Activated gamma-delta T cell treated with Interleukin-2 at 50 U/mL for 16 hours (primary cell): ENCODE measurements around the gene ACTMAP.
"Not testable (repeated sequence)": the region's sequence is repeated elsewhere in the genome, so short reads cannot be mapped to it uniquely, and the experiment has no call there.

Source experiments
- DNase-seq: peaks from one replicate; pipeline ENCODE4 v3.0.0-alpha.2; 2020

ACTMAP gene

DNA sequence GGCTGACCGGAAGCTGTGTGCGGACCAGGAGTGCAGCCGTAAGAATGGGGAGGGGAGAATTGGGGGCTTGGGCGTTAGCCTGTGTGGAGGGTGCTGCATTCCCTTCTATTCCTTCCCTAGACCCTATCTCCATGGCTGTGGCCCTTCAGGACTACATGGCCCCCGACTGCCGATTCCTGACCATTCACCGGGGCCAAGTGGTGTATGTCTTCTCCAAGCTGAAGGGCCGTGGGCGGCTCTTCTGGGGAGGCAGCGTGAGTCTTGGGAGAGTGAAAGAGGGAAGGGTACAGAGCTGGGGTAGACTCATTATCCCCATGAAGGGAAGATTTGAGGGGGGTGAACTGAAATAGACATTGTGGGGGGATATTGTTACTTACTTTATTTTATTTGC lies 25.4 kb upstream of the ACTMAP start:
- no peak for DNase-seq

DNA sequence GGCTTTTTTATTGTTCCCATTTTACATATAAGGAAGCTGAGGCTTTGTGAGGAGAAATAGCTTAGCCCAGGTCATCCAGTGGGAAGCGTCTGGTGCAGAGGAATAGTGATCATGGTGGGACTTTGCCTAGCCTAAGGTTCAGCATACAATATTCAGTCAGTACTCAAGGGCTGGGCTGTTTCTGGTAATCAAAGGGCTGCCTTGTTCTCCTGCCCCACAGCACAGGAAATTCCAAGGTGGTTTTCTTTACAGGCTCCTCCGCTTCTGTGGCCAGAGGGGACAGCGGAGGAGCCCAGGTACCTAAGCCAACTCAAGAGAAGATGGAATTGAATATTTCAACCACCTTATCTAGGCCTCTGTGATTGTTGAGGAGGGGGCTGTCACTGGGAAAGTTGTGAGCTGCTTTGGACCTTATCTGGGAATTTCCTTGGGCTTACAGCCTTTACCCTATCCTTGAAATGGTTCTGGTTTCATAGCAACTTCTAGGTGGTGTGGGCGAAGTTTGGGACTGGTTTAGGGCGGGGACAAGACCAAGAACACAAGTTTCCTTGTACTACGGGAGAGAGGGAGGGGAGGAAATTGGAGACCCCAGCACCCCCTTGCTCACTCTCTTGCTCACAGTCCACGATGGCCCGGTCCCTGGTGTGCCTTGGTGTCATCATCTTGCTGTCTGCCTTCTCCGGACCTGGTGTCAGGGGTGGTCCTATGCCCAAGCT lies 24.8 kb upstream of the ACTMAP start, which contains the start of gene MIA:
TSS of gene MIA (plus strand) at position 606 of the 716 bp plus-strand sequence. CDS start at position 628, 22 bp downstream.
- no peak for DNase-seq

DNA sequence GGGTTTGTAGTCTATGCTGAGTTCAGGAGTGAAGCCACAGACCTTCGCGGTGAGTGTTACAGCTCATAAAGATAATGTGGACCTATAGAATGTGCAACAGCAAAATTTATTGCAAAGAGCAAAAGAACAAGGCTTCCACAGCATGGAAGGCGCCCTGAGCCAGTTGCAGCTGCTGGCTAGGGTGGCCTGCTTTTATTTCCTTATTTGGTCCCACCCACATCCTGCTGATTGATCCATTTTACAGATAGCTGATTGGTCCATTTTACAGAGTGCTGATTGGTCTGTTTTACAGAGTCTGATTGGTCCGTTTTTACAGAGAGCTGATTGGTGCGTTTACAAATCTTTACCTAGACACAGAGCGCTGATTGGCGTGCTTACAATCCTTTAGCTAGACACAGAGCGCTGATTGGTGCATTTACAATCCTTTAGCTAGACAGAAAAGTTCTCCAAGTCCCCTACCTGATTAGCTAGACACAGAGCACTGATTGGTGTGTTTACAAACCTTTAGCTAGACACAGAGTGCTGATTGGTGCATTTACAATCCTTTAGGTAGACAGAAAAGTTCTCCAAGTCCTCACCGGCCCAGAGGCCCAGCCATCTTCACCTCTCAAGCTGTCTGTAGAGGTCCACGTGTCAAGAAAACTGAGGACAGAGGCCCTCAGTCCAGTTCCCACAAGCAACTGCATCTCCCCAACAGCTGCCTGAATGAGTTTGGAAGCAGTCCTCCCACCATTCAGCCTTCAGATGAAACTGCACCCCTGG lies 21.0 kb upstream of the ACTMAP start:
- DNase-seq = not testable (repeated sequence)

DNA sequence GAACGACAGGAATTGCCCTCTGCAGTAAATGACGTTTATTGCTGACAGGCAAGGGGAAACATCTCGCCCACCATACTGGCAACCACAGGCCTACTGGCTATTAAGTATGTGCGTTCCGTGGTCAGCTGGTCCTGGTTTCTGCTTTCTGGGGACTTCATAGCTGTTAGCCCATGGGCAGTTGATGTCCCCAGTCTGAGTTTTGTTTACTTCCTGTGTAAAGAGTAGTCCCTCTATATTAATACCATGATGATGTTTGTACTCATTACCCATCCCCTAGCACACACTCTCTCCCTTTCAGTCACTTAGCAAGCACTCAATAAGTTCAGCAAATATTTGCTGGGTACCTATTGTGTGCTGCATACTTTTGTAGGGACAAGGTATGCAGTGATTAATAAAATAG lies 18.6 kb upstream of the ACTMAP start:
- no peak for DNase-seq

DNA sequence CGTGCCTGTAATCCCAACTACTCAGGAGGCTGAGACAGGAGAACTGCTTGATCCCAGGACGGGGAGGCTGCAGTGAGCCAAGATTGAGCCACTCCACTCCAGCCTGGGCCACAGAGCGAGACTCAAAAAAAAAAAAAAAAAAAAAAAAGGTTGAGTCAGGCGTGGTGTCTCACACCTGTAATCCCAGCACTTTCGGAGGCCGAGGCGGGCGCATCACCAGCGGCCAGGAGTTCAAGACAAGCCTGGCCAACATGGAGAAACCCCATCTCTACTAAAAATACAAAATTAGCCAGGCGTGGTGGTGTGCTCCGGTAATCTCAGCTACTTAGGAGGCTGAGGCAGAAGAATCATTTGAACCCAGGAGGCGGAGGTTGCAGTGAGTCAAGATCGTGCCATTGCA lies 16.1 kb upstream of the ACTMAP start:
- DNase-seq = not testable (repeated sequence)

DNA sequence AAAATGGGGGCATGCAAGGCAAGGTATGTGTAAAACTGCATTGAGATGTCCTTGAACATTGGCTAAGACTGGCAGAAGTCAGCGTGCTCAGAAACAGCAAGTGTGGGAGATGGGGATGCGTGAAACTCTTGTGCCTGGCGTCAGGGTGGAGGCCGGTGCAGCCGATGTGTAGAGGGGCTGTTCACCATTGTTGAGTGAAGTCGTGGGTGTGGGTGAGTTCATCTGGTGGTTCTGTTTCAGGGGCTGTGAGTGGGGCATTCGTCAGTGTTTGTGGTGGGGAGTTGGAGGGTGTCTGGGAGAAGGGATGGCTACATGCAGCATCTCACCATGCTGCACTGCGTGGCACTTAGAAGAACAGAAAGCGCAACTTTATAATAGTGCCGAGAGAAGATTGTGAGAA lies 13.7 kb upstream of the ACTMAP start:
- DNase-seq = no peak

DNA sequence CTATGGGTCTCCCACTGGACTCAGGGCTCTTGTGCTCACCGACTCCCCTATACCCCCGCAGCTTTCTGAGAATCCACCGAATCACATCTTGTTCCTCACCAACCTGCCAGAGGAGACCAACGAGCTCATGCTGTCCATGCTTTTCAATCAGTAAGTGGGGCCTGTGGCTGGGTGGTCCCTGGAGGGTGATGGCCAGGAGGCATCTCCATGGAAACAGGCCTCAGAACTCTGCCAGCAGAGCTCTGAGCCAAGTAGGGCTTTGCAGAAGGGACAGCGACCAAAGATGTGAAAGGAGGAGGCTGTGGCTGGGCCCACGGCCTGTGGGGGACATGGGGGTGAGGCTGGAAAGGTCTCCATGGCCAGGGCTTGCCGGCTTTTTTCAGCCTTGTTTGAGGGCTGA lies 13.2 kb upstream of the ACTMAP start:
- DNase-seq = no peak

DNA sequence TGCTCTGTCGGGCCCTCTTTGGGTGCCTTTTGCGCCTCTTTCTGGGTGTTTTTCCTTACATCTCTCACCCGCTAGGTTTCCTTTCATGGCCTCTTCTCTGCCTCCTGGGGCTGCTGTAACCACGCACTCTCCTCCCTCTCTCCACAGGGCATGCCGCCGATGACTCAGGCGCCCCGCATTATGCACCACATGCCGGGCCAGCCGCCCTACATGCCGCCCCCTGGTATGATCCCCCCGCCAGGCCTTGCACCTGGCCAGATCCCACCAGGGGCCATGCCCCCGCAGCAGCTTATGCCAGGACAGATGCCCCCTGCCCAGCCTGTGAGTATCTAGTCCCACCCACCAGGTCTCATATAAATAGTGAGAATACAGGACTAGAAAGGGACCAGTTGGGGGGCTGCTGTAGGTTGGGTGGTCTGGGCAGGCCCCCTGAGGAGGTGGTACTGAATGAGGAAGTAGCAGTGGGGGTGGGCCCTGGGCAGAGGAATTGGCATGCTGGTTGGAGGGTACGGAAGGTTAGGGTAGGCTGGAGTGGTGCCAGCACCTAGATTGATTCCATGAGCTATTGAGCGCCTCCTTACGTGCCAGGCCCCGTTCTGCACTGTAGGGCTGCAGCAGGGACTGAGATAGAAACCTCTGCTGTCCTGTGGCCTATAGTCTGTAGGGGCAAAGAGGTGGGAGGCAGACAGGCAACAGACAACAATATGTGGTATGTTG lies 12.6 kb upstream of the ACTMAP start:
- no peak for DNase-seq

DNA sequence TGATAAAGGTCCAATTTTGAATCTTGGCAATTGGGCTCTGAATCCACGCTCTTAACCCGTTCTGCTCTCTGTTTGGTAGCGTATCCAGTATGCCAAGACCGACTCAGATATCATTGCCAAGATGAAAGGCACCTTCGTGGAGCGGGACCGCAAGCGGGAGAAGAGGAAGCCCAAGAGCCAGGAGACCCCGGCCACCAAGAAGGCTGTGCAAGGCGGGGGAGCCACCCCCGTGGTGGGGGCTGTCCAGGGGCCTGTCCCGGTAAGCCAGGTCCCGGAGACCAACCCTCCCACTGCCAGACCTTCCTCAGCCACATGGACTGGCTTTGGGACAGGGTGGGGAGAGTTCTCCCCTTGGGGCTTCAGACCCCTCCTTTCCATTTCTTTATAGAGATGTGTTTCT lies 9.1 kb upstream of the ACTMAP start:
- no peak for DNase-seq

DNA sequence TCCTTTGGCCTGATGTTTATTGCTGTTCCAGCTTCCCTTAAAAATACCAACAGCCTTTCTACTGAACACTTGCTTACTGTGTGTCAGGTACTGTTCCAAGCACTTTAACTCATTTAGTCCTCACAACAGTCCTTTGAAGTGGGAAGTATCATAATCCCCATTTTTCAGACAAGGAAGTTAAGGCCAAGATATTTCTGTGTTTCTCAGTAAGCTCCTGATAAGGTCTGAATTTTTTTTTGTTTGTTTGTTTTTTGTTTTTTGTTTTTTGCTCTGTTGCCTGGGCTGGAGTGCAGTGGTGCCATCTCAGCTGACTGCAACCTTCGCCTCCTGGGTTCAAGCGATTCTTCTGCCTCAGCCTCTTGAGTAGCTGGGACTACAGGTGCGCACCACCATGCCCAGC lies 8.2 kb upstream of the ACTMAP start:
- DNase-seq = no peak

DNA sequence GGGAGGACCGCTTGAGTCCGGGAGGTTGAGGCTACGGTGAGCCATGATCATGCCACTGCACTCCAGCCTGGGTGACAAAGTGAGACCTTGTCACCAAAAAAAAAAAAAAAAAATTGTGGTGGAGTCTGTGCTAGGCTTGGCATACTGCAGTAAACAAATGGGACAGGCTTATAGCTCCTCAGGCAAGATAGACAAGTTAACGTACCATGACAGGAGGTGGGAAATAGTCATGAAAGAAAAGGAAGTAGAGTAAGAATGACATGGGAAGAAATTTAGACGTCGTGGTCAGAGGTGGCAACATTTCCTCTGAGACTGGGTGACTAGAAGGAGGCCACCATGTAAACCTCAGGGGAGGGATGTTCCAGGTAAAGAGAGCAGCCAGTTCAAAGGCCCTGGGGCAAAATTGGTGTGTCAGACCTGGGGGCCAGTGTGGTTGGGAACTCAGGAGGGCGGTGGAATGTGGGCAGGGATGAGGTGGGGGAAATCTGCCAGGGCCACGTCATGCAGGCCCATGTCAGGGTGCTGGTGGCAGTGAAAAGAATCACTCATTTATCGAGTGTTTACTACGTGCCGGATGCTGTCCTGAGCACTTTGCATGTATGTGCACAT lies 6.3 kb upstream of the ACTMAP start:
- DNase-seq = no peak

DNA sequence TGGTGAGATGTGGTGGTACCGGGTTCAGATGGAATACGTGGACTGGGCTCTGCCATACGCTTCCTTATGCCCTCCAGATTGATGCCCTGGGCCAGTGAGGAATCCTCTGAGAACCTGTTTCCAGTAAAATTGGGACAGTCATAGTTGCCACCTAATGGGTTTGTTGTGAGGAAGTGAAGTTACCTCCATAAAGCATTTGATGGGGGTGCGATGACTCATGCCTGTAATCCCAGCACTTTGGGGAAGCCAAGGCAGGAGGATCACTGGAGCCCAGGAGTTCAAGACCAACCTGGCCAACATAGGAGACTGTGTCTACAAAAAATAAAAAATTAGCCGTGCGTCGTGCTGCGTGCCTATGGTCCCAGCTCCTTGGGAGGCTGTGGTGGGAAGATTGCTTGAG lies 5.5 kb upstream of the ACTMAP start:
- no peak for DNase-seq

DNA sequence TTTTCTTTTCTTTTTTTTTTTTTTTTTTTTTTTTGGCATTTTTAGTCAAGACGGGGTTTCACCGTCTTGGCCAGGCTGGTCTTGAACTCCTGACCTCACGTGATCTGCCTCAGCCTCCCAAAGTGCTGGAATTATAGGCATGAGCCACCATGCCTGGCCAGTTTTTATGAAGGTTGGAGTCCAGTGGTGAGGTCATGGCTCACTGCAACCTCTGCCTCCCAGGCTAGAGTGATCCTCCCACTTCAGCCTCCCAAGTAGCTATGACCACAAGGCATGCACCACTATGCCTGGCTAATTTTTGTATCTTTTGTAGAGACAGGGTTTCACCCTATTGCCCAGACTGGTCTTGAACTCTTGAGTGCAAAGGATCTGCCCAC lies 5.0 kb upstream of the ACTMAP start:
- no peak for DNase-seq

DNA sequence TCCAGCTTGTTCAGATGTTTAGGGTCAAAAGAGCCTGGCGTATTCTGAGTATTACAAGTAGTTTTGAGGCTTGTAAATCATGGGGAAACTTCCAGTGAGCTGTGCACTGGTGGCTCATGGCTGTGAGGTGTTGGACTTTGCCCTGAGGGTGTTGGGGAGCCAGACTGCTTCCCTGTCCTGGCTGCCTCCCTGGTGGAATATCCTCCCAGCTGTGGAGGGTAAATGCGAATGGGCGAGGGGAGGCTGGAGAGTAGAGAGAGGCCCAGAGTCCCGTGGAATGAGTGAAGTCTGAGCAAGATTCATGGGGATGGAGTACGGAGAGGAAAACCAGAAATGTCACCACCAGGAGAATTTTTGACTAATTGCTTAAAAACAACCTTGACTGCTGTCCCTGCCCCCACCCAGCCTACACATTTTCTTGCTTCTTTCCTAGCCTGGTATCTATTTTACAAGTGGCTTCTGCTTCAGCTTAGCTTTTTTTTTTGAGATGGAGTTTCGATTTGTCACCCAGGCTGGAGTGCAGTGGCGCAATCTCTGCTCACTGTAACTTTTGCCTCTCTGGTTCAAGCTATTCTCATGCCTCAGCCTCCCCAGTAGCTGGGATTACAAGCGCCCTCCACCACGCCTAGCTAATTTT lies 4.5 kb upstream of the ACTMAP start:
- no peak for DNase-seq

DNA sequence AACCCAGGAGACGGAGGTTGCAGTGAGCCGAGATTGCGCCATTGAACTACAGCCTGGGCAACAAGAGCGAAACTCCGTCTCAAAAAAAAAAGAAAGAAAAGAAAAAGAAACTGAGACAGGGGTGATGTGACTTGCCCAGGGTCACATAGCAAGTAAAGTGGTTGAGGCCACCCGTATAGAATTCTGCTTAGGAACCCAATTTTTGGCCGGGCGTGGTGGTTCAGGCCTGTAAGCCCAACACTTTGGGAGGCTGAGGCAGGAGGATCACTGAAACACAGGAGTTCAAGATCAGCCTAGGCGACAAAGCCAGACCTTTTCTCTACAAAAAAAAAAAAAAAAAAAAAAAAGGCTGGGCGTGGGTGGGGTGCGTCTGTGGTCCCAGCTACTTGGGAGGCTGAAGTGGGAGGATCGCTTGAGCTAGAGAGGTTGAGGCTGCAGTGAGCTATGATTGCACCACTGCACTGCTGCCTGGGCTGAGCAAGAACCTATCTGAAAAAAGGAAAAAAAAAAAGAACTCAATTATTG lies 2.0 kb upstream of the ACTMAP start:
- DNase-seq = no peak

DNA sequence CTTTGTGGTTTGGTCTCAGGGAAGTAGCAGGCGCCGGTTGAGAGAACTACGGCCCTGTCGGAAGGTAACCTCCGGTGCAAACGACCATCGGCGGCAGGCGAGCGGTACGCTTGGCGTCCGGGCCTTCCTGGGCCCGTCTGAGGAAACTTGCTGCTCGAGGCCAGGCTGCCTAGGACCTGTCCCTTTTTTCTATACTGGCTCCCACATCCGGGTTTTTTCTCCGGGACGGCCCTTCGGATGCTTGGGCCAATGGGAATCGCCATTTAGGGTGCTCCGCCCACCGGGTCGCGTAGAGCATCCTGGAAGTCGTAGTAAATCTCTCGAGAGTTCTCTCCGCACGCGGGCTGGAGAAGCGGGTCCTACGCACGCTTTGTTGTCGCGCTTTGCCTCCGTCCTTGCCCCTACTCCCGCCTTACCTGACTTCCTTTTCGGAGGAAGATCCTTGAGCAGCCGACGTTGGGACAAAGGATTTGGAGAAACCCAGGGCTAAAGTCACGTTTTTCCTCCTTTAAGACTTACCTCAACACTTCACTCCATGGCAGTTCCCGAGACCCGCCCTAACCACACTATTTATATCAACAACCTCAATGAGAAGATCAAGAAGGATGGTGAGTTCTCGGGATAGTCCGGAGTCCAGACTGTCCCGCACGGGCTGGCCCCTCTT lies 729 bp upstream of the ACTMAP start, which contains the start of gene SNRPA:
TSS of gene SNRPA (plus strand) at position 330 of the 664 bp plus-strand sequence. CDS start at position 536, 206 bp downstream.
- DNase-seq = peak; percentile 95

DNA sequence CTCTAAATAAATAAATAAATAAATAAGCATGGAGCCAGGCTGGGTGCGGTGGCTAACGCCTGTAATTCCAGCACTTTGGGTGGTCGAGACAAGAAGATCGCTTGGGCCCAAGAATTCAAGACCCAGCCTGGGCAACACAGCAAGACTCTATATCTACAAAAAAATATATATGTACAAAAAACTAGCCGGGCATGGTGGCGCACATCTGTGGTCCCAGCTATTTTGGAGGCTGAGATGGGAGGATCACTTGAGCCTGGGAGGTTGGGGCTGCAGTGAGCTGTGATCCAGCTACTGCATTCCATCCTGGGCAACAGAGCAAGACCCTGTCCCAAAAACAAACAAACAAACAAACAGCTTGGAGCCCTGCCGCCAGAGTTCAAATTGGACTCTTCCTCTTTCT lies 2.7 kb downstream of the ACTMAP start:
- DNase-seq = no peak

DNA sequence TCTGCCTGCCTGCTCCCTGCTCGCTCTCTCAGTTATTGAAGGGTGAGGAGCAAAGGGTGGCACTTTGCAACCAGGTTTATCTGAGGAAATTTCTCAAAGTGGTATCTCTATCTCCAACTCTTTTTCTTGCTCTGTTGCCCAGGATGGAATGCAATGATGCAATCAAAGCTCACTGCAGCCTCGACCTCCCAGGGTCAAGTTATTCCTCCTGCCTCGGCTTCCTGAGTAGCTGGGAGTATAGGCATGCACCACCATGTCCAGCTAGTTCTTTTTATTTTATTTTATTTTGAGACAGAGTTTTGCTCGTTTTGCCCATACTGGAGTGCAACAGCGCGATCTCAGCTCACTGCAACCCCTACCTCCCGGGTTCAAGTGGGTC lies 4.9 kb downstream of the ACTMAP start:
- DNase-seq = no peak

DNA sequence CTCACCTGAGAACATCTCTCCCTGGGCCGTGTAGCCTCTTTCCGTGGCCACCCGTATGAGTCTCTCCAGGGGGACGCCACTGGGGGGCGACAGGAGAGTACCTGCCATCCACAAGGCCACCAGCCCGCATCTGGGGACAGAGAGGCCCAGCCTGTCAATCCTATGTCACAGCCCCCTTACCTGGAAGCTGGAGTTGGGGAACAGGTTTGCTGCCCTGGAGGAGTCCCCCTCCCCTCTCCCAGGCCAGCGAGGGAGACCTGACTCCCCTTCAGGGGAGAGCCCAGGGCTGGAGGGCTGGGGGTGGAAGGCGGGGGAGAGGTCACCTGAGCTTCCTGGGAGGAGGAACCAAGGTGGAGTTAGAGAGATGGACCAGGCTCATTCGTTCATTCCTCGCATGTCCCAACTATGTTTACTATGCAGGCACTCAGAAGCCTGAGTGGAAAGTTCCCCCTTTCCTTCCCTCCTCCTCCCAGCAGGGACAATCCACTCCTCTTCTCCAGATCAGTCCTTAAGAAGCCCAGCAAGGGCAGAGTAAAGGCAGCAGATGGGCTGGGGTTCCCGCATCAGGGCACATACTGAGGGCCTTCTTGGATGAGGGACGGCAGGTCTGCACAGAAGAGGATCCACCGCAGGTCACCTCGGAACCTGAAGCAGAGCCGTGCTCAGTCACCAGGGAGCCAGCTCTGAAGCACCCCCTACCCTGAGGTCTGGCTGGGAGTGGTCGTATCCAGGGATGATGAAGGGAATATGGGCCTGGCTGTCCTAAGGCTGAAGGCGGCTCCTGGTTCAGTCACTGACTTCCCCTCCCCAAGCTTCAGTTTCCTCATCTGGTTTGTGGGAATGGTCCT lies 5.5 kb downstream of the ACTMAP start:
- DNase-seq = no peak

DNA sequence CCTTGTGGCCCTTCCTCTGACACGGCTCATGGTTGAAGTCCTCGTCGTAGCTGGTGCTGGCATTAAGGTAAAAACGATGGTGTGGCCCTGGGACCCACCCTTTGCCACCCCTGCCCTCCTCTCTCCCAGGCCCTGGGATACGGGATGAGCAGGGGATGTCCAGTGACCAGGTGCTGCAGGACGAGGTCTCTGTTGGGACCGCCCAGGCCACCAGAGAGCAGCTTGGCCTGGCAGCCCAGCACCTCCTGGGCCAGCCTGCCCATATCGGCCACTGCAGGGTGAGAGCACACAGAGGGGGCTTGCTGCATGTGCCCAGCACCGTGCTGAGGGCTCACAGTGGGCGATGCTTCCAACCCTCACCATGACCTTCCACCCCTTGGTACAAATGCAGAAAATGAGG lies 6.4 kb downstream of the ACTMAP start:
- DNase-seq = no peak

DNA sequence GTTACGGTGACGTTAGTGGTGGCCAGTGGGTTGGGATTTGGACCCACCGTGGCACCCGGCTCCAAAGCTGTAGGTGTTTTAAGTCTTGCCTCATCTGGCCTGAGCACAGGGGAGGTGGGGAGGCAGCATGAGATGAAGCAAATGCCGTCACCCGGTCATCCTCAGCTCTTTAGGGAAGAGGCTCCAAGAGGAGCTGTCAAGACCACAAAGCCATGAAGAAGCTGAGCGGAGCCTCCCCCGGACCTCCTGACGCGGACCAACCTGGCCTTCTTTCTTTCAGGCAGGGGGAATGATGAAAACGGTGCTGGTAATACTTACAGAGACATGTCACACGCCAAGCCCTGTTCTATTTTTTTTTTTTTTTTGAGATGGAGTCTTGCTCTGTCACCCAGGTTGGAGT lies 7.4 kb downstream of the ACTMAP start:
- no peak for DNase-seq
